Effector CD4-positive, alpha-beta T cell (primary cell): ENCODE data around the gene FSTL3.
A peak's percentile ranks its signal among the peaks of the same experiment; 100 is the strongest.
"Not testable (repeated sequence)": the region's sequence is repeated elsewhere in the genome, so short reads cannot be mapped to it uniquely, and the experiment has no call there.

Source experiments
- DNase-seq: peaks from one replicate; pipeline ENCODE4 v3.0.0-alpha.2; 2020
- total RNA-seq: gene quantifications from one replicate; lab custom pipeline; 2026; lab: John Stamatoyannopoulos, UW

FSTL3 gene
- total RNA-seq, result 2.6 reads per million, percentile 8 among the genes with 10 or more reads in this experiment

GRCh38 chr19:676339-677105, at the start of gene FSTL3:
TSS of gene FSTL3 (plus strand) at chr19:676392. CDS start at chr19:676424, 32 bp downstream.
- no peak for DNase-seq

- not testable (repeated sequence) for DNase-seq
Observed at GRCh38 chr19:626566-626965, 49.6 kb upstream of the FSTL3 start.

GRCh38 chr19:628168-628567, 48.0 kb upstream of the FSTL3 start:
- DNase-seq, result no peak

- DNase-seq, result not testable (repeated sequence)
Observed at GRCh38 chr19:629515-629914, 46.7 kb upstream of the FSTL3 start.

- no peak for DNase-seq
Observed at GRCh38 chr19:629961-630714, 46.1 kb upstream of the FSTL3 start.

DNA sequence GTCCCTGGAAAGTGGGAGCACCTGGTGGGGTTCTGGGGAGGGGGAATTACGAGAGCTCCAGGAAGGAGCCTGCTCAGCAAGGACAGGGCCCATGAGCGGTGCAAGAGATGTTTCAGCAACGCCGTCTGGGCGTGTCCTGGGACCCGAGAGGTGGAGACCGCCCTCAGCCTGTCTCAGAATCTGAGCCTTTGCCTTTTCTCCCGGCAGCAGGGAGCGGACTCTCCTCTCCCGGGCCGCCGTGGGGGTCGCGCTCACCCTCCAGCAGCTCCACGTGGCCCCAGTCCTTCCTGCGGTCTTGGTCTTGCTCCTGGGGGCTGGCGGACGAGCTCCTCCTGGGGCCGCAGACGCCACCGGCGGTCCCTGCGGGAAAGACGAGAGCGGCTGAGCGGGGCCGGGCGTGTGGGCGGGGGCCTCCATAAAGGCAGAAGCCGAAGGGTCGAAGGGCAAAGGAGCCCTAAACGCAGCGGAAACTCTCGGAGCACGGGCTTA, 43.6 kb upstream of the FSTL3 start:
- no peak for DNase-seq

- DNase-seq, result peak; percentile 93
Observed at GRCh38 chr19:633068-633785, 43.0 kb upstream of the FSTL3 start, which contains the start of gene POLRMT. TSS of gene POLRMT (minus strand) at chr19:633537. CDS start at chr19:633512, 25 bp downstream.

- no peak for DNase-seq
Observed at GRCh38 chr19:633786-634639, 42.2 kb upstream of the FSTL3 start.

- DNase-seq, result no peak
Observed at GRCh38 chr19:634975-635652, 41.1 kb upstream of the FSTL3 start.

DNA sequence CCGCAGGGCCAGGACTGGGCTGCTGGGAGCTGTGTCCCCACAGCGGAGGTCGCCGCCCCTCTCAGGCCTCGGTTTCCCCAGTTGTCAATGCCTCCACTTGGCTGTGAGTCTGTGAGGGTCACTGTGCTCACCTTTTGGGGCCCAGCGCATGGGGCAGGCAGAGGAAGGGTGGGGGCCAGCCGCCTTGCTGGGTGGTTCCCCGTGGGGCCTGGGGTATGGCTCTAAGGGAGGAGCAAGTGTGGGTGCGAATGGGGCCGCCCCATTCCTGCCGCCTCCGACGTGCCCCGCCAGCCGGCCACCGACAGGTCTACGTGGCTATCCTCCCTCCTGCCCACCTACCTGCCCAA, 37.3 kb upstream of the FSTL3 start:
- no peak for DNase-seq

GRCh38 chr19:639253-640160, 36.7 kb upstream of the FSTL3 start, which contains the start of gene FGF22:
TSS of gene FGF22 (plus strand) at chr19:639879. CDS start at chr19:639926, 47 bp downstream.
- peak; percentile 97 for DNase-seq

- DNase-seq, result no peak
Observed at GRCh38 chr19:640161-640558, 36.0 kb upstream of the FSTL3 start.

GRCh38 chr19:640606-641189, 35.5 kb upstream of the FSTL3 start:
- no peak for DNase-seq

- no peak for DNase-seq
Observed at GRCh38 chr19:641702-642101, 34.5 kb upstream of the FSTL3 start.

GRCh38 chr19:642767-643727, 33.1 kb upstream of the FSTL3 start:
- no peak for DNase-seq

DNA sequence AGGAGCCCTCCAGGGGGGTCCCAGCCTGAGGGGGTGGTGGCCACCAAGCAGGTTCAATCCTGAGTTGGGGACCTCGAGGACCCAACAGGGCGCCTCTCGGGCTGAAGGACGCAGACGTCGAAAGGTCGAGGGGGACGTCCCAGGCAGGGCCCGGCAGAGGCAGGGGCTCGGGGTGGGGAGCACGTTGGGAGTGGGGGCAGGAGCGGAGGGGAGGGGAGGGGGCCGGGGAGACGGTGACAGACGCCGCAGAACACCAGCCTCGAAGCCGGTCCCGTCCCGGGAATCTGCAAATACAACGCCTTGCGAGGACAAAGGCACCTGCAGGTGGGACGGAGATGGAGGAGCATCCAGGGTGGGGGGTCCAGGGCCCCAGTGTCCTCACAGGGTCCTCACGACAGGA, 32.5 kb upstream of the FSTL3 start:
- no peak for DNase-seq

DNA sequence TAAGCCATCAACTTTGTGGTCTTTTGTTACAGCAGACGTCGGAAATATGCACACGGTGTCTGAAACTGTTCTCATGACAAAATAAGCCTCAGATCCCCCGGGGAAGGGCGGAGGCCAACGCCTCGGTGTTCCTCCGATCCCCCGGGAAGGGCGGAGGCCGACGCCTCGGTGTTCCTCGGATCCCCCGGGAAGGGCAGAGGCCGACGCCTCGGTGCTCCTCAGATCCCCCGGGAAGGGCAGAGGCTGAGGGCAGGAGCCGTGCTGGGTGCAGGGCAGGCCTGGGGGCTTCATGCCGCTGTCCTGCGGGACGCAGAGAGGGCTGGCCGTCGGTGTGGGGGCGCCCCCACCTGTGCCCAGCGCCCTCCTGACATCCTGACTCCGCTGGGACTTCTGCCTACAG, 31.8 kb upstream of the FSTL3 start:
- no peak for DNase-seq

GRCh38 chr19:644789-645188, 31.4 kb upstream of the FSTL3 start:
- DNase-seq, result no peak
